ENCODE measurements around the gene MAGEA6. TPM values are rescaled to one million over a fixed set of nuclear protein-coding genes. Genes with fewer than 3 reads are reported as not detected.
"Not testable (repeated sequence)": the region's sequence is repeated elsewhere in the genome, so short reads cannot be mapped to it uniquely, and the experiment has no call there.

Gene MAGEA6
- total and polyA plus RNA-seq, 4 donors: not detected

DNA sequence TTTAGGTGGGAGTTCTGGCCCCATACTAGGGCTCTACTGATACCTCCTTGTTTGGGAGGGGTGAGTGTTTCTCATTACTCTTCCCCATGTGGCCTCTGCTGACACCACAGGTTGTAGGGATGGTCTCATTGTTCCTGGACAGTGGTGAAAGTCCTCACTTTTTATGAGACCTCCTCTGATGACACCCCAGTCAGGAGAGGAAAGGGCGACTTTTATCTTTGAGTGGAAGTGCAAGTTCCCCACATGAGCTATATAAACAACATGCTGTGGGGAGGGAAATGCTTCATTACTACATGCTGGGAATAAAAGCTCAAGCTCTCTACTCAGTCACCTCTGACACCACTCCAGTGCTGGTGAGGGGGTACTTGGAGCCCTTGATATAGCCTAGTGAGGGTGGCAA, 29.5 kb upstream of the MAGEA6 start:
- ATAC-seq (ENCODE audit: insufficient read depth, low FRiP score): no peak
- Histone ChIP-seq H3K36me3 (ENCODE audit: control insufficient read depth in 4 of 4, insufficient read depth in 4 of 4, low read length in 4 of 4) (no peaks in the 10 kb centered on the region), H3K4me1 (ENCODE audit: control insufficient read depth in 5 of 5, insufficient read depth in 5 of 5, low read length in 5 of 5) (no peaks in the 10 kb centered on the region), H3K27ac (ENCODE audit: low read depth in 1 of 2, low read length in 1 of 2) (no peak overlapping the region), H3K9ac (ENCODE audit: insufficient read depth in 1 of 2, low read length in 2 of 2) (no peak overlapping the region), H3K9me3 (ENCODE audit: control insufficient read depth in 4 of 4, insufficient read depth in 3 of 4, low read length in 3 of 4) (peaks cover 0 to 10% (median 2%) of the 10 kb centered on the region in 4 donors), H3K4me3 (no peak overlapping the region), H3K27me3 (ENCODE audit: control insufficient read depth in 3 of 3, insufficient read depth in 3 of 3, low read length in 2 of 3) (peaks cover 0 to 10% (median 2%) of the 10 kb centered on the region in 3 donors)
- 53 to 56% methylated on average over 1 of the region's 1 CpG for WGBS, 2 donors
- no peak for DNase-seq
- no peak for TF ChIP-seq CTCF (IDR thresholded peaks at IDR 0.05; ENCODE audit: control extremely low read depth, extremely low read depth)

GRCh38 chrX:152787062-152787461, 17.6 kb upstream of the MAGEA6 start:
- H3K9ac ChIP-seq (ENCODE audit: insufficient read depth in 1 of 2, low read length in 2 of 2); H3K27me3 ChIP-seq (ENCODE audit: control insufficient read depth in 3 of 3, insufficient read depth in 3 of 3, low read length in 2 of 3); H3K36me3 ChIP-seq (ENCODE audit: control insufficient read depth in 4 of 4, insufficient read depth in 4 of 4, low read length in 4 of 4); H3K27ac ChIP-seq (ENCODE audit: low read depth in 1 of 2, low read length in 1 of 2); H3K9me3 ChIP-seq (ENCODE audit: control insufficient read depth in 4 of 4, insufficient read depth in 3 of 4, low read length in 3 of 4); H3K4me3 ChIP-seq; ATAC-seq (ENCODE audit: insufficient read depth, low FRiP score); DNase-seq; H3K4me1 ChIP-seq (ENCODE audit: control insufficient read depth in 5 of 5, insufficient read depth in 5 of 5, low read length in 5 of 5): not testable (repeated sequence)
- WGBS, 2 donors: no CpG with 5 or more reads among the region's 3 CpGs

DNA sequence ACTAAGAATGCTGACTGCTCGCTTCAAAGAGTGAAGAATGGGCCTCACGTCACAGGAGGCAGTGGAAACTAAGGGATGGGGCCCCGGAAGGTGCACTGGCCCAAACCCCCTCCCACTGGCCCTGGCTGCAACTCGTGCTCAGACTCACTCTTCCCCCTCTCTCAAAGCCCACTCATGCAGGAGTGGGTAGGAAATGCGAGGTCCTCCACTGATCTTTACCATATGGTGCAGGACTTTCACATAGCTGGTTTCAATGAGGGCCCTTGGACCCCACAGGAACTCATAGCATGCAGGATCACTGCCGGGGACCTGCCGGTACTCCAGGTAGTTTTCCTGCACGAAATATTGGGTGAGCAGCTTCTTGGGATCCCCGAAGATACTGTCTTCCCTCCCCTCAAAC, 2.9 kb downstream of the MAGEA6 start:
- 71 to 86% methylated on average over 8 to 9 of the region's 9 CpGs for WGBS, 2 donors
- not testable (repeated sequence) for DNase-seq; H3K9me3 ChIP-seq (ENCODE audit: control insufficient read depth in 4 of 4, insufficient read depth in 3 of 4, low read length in 3 of 4); H3K27ac ChIP-seq (ENCODE audit: low read depth in 1 of 2, low read length in 1 of 2); H3K9ac ChIP-seq (ENCODE audit: insufficient read depth in 1 of 2, low read length in 2 of 2); ATAC-seq (ENCODE audit: insufficient read depth, low FRiP score); H3K4me3 ChIP-seq; H3K4me1 ChIP-seq (ENCODE audit: control insufficient read depth in 5 of 5, insufficient read depth in 5 of 5, low read length in 5 of 5); H3K36me3 ChIP-seq (ENCODE audit: control insufficient read depth in 4 of 4, insufficient read depth in 4 of 4, low read length in 4 of 4); H3K27me3 ChIP-seq (ENCODE audit: control insufficient read depth in 3 of 3, insufficient read depth in 3 of 3, low read length in 2 of 3)

- not testable (repeated sequence) for H3K4me1 ChIP-seq (ENCODE audit: control insufficient read depth in 5 of 5, insufficient read depth in 5 of 5, low read length in 5 of 5); H3K4me3 ChIP-seq; H3K27ac ChIP-seq (ENCODE audit: low read depth in 1 of 2, low read length in 1 of 2); H3K36me3 ChIP-seq (ENCODE audit: control insufficient read depth in 4 of 4, insufficient read depth in 4 of 4, low read length in 4 of 4); H3K9me3 ChIP-seq (ENCODE audit: control insufficient read depth in 4 of 4, insufficient read depth in 3 of 4, low read length in 3 of 4); ATAC-seq (ENCODE audit: insufficient read depth, low FRiP score); DNase-seq; H3K27me3 ChIP-seq (ENCODE audit: control insufficient read depth in 3 of 3, insufficient read depth in 3 of 3, low read length in 2 of 3); H3K9ac ChIP-seq (ENCODE audit: insufficient read depth in 1 of 2, low read length in 2 of 2)
- WGBS, 2 donors: 82 to 90% methylated on average over 2 to 4 of the region's 7 CpGs
Measured at GRCh38 chrX:152761582-152761981, 7.9 kb downstream of the MAGEA6 start.

DNA sequence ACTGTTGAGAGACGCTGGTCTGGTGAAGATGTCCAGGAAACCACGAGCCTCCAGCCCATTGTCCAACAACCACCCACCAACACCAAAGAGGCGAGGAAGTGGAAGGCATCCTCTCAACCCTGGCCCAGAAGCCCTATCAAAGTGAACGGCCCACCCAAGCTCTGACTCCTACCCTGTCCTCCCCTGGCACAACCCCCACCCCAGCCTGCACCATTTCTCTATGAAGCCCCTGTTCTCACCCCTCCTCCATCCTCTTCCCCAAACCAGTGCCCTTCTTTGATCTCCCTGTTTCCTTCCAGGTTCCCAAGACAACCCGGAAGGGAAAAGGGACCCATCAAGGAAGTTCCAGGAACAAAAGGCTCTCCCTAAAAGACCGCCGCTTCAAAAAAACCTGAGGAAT, 9.9 kb downstream of the MAGEA6 start:
- H3K9ac ChIP-seq (ENCODE audit: insufficient read depth in 1 of 2, low read length in 2 of 2); DNase-seq; H3K9me3 ChIP-seq (ENCODE audit: control insufficient read depth in 4 of 4, insufficient read depth in 3 of 4, low read length in 3 of 4); H3K27me3 ChIP-seq (ENCODE audit: control insufficient read depth in 3 of 3, insufficient read depth in 3 of 3, low read length in 2 of 3); H3K4me1 ChIP-seq (ENCODE audit: control insufficient read depth in 5 of 5, insufficient read depth in 5 of 5, low read length in 5 of 5); H3K36me3 ChIP-seq (ENCODE audit: control insufficient read depth in 4 of 4, insufficient read depth in 4 of 4, low read length in 4 of 4); H3K27ac ChIP-seq (ENCODE audit: low read depth in 1 of 2, low read length in 1 of 2); ATAC-seq (ENCODE audit: insufficient read depth, low FRiP score); H3K4me3 ChIP-seq: not testable (repeated sequence)
- 60 to 67% methylated on average over 1 to 6 of the region's 7 CpGs for WGBS, 2 donors

DNA sequence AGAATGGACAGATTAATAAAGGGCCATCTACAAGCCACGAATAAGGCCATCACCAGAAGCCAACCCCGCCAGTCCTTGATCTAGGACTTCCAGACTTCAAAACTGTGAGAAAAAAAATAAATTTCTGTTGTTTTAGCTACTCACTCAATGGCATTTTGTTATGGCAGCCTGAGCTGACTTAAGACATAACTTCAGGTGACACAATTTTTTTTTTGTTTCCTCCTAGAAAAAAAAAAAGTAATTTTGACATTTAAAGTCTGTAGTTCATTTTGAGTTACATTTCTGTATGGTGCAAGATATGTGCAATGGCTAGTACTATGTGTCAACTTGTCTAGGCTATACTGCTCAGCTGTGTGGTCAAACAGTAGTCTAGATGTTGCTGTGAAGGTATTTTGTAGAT, 10.6 kb downstream of the MAGEA6 start, which contains the start of gene CSAG3:
TSS of gene CSAG3 (plus strand) at position 301 of the 400 bp plus-strand sequence.
- H3K4me1 ChIP-seq (ENCODE audit: control insufficient read depth in 5 of 5, insufficient read depth in 5 of 5, low read length in 5 of 5); ATAC-seq (ENCODE audit: insufficient read depth, low FRiP score); DNase-seq; H3K36me3 ChIP-seq (ENCODE audit: control insufficient read depth in 4 of 4, insufficient read depth in 4 of 4, low read length in 4 of 4); H3K9ac ChIP-seq (ENCODE audit: insufficient read depth in 1 of 2, low read length in 2 of 2); H3K27ac ChIP-seq (ENCODE audit: low read depth in 1 of 2, low read length in 1 of 2); H3K27me3 ChIP-seq (ENCODE audit: control insufficient read depth in 3 of 3, insufficient read depth in 3 of 3, low read length in 2 of 3); H3K9me3 ChIP-seq (ENCODE audit: control insufficient read depth in 4 of 4, insufficient read depth in 3 of 4, low read length in 3 of 4); H3K4me3 ChIP-seq: not testable (repeated sequence)
- WGBS, 2 donors: no CpG with 5 or more reads among the region's 2 CpGs

DNA sequence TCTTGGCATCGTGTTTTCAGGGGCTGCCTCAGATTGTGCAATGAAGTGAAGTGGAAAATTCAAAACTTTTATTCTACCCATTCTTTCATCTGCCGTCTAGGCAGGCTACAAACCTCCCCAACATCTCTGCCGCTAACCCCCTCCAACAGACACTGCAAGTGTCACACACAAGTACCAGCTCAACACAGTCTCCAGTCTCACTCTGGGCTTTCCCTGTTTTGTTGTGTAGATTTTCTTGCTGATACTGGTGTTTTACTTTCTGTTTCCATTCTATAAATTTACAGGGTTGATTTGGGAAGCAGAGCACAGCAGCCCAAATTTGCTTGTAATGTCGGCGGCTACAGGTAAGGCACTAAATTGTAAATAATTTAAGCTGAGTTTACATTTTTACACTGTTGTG, 14.6 kb downstream of the MAGEA6 start:
- not testable (repeated sequence) for H3K27me3 ChIP-seq (ENCODE audit: control insufficient read depth in 3 of 3, insufficient read depth in 3 of 3, low read length in 2 of 3); DNase-seq; ATAC-seq (ENCODE audit: insufficient read depth, low FRiP score); H3K4me3 ChIP-seq; H3K9ac ChIP-seq (ENCODE audit: insufficient read depth in 1 of 2, low read length in 2 of 2); H3K27ac ChIP-seq (ENCODE audit: low read depth in 1 of 2, low read length in 1 of 2); H3K36me3 ChIP-seq (ENCODE audit: control insufficient read depth in 4 of 4, insufficient read depth in 4 of 4, low read length in 4 of 4); H3K4me1 ChIP-seq (ENCODE audit: control insufficient read depth in 5 of 5, insufficient read depth in 5 of 5, low read length in 5 of 5); H3K9me3 ChIP-seq (ENCODE audit: control insufficient read depth in 4 of 4, insufficient read depth in 3 of 4, low read length in 3 of 4)
- WGBS, 2 donors: no CpG with 5 or more reads among the region's 5 CpGs

Data from lung (tissue), 12 donors.